K562 (cell line): ENCODE data around the gene FOXM1. TPM values are rescaled to one million over a fixed set of nuclear protein-coding genes. Genes with fewer than 3 reads are reported as not detected.

Source experiments
- EP400 ChIP-seq: fragments of 450-650 bp; IDR thresholded peaks from 2 replicates; pipeline ENCODE4 v1.6.1; 2017; ENCODE audit warnings: antibody characterized with exemption, mild to moderate bottlenecking, moderate library complexity
- ESRRA ChIP-seq: fragments of 450-650 bp; IDR thresholded peaks from 2 replicates; pipeline ENCODE4 v1.6.1; 2014; ENCODE audit warnings: low read depth, mild to moderate bottlenecking, moderate library complexity, borderline replicate concordance
- KDM5B ChIP-seq: fragments of 200-600 bp; sonication (generic); IDR thresholded peaks from 2 replicates; pipeline ENCODE4 v1.6.1; 2012; ENCODE audit warnings: low read depth, mild to moderate bottlenecking, moderate library complexity, low read length, control low read depth, inconsistent platforms; ENCODE audit not compliant: insufficient replicate concordance
- NCOR1 ChIP-seq: fragments of 450-650 bp; IDR thresholded peaks from 2 replicates; pipeline ENCODE4 v1.6.1; 2016; ENCODE audit warnings: mild to moderate bottlenecking, moderate library complexity
- NR1H2 ChIP-seq: sonication (generic); formaldehyde crosslinking; IDR thresholded peaks from 2 replicates; pipeline ENCODE4 v1.4.0; 2020; ENCODE audit warnings: mild to moderate bottlenecking, missing genetic modification reagents
- RBM17 ChIP-seq: fragments of 200-400 bp; formaldehyde crosslinking; IDR thresholded peaks from 2 replicates; pipeline ENCODE4 v1.6.1; 2017; ENCODE audit warnings: low read depth, mild to moderate bottlenecking, low read length, borderline replicate concordance
- SIN3B ChIP-seq: fragments of 450-650 bp; IDR thresholded peaks from 2 replicates; pipeline ENCODE4 v1.6.1; 2017; ENCODE audit warnings: low read depth, mild to moderate bottlenecking, moderate library complexity
- ZNF408 ChIP-seq: fragments of 250-450 bp; sonication (Bioruptor Pico); IDR thresholded peaks from 2 replicates; pipeline ENCODE4 v1.4.0; 2020; ENCODE audit warnings: low read depth, mild to moderate bottlenecking, moderate library complexity
- ZNF699 ChIP-seq: fragments of 250-450 bp; sonication (Bioruptor Pico); IDR thresholded peaks from 2 replicates; pipeline ENCODE4 v1.8.0; 2021; ENCODE audit warnings: mild to moderate bottlenecking, moderate library complexity; ENCODE audit not compliant: insufficient replicate concordance
- ZSCAN29 ChIP-seq: fragments of 450-650 bp; IDR thresholded peaks from 2 replicates; pipeline ENCODE4 v1.6.1; 2017
- polyA plus RNA-seq, 8 experiments: library from polyadenylated mRNA; depleted of rRNA in 4 of 8; stranded (reverse) in 5 of 8; unstranded in 3 of 8; fragments of >200 nt; fragmentation: Nextera tagmentation in 2 of 8; fragmentation: Illumina TruSeq in 1 of 8; extraction: Ambion mirVana in 2 of 8; extraction: Trizol in 1 of 8; gene quantifications; 2 replicates each; pipeline versions ENCODE4 v1.2.1 to v1.2.3, GENCODE V29; 2011 to 2014; ENCODE audit warnings: inconsistent platforms in 1 of 8, missing spikeins in 1 of 8
- total RNA-seq, 7 experiments: library from RNA; depleted of rRNA in 6 of 7; stranded (reverse); fragments of >200 nt in 6 of 7; fragmentation: Illumina TruSeq in 2 of 7; extraction: Trizol in 2 of 7; gene quantifications; 2 replicates each; pipeline versions ENCODE4 v1.2.1 to v1.2.3, GENCODE V29; 2011 to 2021; ENCODE audit warnings: low replicate concordance in 1 of 7
- TF ChIP-seq, protein P1 (sequence below), 2 experiments: fragments of 450-650 bp; IDR thresholded peaks; 2 replicates each; pipeline ENCODE4 v1.6.1; 2016; ENCODE audit warnings: mild to moderate bottlenecking in 2 of 2, borderline replicate concordance in 1 of 2, low read depth in 1 of 2, moderate library complexity in 1 of 2
- TF ChIP-seq, protein P2 (sequence below), 2 experiments: IDR thresholded peaks; 2 replicates each; pipeline ENCODE4 v1.6.1; 2011; ENCODE audit warnings: borderline replicate concordance in 1 of 2, control low read depth in 1 of 2, low read depth in 1 of 2, low read length in 1 of 2, mild to moderate bottlenecking in 1 of 2, mixed read lengths in 1 of 2, moderate library complexity in 1 of 2; ENCODE audit not compliant: insufficient read depth in 1 of 2, insufficient read length in 1 of 2, poor library complexity in 1 of 2, severe bottlenecking in 1 of 2; ENCODE audit errors: extremely low read depth in 1 of 2

Gene FOXM1
- total and polyA plus RNA-seq, 9 of the 15 experiments (the other 6 are each of a cell fraction or from before 2014, with no cell fraction given) = 8.9 to 46.9 (median 17.2) TPM

DNA sequence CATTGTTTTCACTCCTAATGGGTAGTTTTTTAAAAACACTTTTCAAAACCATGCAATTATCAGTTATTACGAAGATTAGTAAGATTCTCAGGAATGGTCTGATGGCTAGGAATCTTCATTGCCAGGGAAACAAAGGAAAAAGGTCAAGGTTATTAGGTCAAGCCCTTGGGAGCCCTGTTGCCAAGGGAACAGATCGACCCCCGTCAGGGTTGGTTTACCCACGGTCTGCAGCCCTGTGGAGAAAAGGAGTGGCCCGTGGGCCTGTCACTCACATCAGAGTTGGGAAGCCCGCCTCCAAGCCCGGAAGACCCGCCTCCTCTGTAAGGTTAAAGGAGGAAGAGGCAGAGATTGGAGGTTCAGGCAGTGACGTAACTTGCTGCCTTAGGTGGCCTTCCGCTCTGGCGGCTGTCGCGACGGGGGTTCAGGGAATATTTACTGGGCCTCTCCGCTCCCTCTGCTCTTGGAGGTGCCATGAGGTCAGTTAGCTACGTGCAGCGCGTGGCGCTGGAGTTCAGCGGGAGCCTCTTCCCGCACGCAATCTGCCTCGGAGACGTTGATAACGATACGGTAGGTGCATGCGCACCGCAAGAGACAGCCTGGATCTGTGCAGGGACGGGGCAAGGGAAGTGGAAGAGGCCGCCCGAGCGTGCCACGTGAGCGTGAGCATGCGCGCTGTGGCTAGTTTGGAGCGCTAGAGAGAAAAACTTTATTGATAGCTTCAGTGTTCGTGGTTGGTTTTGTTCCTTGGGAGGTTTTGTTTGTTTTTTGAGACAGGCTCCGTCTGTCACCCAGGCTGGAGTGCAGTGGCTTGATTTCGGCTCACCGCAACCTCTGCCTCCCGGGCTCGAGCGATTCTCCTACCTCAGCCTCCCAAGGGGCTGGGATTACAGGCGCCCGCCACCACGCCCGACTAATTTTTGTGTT, 64.4 kb downstream of the FOXM1 start, which contains the start of gene ITFG2 (continued):
- TF ChIP-seq, protein P1, sequence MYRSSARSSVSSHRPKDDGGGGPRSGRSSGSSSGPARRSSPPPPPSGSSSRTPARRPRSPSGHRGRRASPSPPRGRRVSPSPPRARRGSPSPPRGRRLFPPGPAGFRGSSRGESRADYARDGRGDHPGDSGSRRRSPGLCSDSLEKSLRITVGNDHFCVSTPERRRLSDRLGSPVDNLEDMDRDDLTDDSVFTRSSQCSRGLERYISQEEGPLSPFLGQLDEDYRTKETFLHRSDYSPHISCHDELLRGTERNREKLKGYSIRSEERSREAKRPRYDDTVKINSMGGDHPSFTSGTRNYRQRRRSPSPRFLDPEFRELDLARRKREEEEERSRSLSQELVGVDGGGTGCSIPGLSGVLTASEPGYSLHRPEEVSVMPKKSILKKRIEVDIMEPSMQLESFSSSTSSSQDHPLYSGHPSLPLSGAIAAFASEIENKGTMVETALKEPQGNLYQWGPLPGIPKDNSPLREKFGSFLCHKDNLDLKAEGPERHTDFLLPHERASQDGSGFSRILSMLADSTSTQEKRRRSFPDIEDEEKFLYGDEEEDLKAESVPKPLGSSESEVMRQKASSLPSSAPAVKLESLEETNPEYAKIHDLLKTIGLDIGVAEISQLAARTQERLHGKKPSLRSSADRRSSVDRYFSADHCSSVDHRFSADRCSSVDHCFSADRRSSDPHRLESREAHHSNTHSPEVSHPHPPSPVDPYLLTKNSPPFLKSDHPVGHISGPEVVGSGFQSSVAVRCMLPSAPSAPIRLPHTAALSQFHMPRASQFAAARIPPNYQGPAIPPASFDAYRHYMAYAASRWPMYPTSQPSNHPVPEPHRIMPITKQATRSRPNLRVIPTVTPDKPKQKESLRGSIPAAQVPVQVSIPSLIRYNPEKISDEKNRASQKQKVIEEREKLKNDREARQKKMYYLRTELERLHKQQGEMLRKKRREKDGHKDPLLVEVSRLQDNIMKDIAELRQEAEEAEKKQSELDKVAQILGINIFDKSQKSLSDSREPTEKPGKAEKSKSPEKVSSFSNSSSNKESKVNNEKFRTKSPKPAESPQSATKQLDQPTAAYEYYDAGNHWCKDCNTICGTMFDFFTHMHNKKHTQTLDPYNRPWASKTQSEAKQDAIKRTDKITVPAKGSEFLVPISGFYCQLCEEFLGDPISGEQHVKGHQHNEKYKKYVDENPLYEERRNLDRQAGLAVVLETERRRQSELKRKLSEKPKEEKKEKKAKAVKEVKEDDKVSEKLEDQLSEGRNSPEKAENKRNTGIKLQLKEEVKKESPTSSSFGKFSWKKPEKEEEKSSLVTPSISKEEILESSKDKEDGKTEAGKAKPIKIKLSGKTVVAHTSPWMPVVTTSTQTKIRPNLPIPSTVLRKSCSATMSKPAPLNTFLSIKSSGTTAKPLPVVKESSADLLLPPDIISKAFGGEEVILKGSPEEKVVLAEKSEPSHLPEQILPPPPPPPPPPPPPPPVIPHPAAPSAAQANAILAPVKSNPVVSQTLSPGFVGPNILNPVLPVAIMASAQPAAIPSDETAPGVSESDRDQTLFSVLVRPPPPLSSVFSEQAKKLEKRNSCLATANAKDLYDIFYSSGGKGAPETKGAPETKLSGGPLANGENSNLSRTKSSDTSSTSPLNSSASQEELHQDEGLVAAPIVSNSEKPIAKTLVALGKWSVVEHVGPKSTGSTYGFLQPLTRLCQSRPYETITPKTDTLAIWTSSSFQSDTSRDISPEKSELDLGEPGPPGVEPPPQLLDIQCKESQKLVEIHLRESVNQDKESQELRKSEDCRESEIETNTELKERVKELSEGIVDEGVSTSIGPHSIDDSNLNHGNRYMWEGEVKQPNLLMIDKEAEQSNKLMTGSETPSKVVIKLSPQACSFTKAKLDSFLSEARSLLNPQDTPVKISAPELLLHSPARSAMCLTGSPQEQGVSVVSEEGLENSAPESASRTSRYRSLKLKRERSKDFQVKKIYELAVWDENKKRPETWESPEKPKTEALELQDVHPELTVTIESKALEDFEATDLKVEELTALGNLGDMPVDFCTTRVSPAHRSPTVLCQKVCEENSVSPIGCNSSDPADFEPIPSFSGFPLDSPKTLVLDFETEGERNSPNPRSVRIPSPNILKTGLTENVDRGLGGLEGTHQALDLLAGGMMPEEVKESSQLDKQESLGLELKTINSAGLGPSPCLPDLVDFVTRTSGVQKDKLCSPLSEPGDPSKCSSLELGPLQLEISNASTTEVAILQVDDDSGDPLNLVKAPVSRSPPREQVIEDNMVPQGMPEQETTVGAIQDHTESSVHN (IDR thresholded peaks at IDR 0.05; ENCODE audit: borderline replicate concordance in 1 of 2, low read depth in 1 of 2) = peak in 1 of 2 experiments; percentile 51; a peak in 1 of 4 replicates
- TF ChIP-seq ZNF699 (CRISPR knock-in tag) (no peak), ZNF408 (CRISPR knock-in tag) (no peak), SIN3B (peak; percentile 71), NR1H2 (CRISPR knock-in tag) (0 out of 2 replicates have a peak, but pooled peaks have one; percentile 76), EP400 (peak; percentile 100), ZSCAN29 (no peak), KDM5B (peak; percentile 91), ESRRA (peak; percentile 100), RBM17 (no peak), NCOR1 (peak; percentile 53; the same call in 1 of the 2 replicates)
- TF ChIP-seq, protein P2, sequence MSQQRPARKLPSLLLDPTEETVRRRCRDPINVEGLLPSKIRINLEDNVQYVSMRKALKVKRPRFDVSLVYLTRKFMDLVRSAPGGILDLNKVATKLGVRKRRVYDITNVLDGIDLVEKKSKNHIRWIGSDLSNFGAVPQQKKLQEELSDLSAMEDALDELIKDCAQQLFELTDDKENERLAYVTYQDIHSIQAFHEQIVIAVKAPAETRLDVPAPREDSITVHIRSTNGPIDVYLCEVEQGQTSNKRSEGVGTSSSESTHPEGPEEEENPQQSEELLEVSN (IDR thresholded peaks at IDR 0.05; ENCODE audit: borderline replicate concordance in 1 of 2, extremely low read depth in 1 of 2, insufficient read depth in 1 of 2, insufficient read length in 1 of 2, low read depth in 1 of 2, low read length in 1 of 2, poor library complexity in 1 of 2, severe bottlenecking in 1 of 2) = peak; percentile 32 to 68
